ENCODE data around the gene CDH23. TPM values are rescaled to one million over a fixed set of nuclear protein-coding genes. Genes with fewer than 3 reads are reported as not detected.
A peak's percentile ranks its signal among the peaks of the same experiment; 100 is the strongest.

CDH23 gene
- total and polyA plus RNA-seq, 10 donors, result 2.0 to 19.9 (median 11.0) TPM

DNA sequence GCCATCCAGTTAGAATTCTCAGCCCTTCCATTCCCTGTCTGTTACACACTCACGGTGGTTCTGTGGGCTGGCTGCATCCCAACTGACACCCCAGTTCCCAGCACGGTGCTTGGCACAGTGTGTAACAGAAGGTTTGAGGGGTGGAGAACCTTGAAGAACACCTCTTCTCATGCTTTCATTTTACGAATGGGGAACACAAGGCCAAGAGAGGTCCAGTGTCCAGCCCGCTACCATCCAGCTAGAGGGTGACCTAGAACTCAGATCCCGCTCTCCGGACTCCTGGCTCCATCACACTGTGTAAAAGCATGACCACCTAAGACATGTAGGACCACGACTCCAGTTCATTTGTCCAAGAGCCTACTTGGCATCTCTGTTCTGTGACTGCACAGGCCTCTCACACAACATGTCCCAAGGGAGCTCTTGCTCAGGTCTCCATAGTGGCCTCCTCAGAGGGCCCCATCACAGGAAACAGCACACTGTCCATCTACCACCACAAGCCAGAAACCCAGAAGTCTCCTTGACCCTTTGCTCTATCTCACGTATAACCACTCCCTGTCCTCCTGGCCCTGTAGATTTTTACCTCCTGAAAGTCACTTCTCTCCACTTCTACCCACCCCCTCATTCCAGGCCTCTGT lies 2.8 kb upstream of the CDH23 start:
- DNase-seq, result no peak
- no peak overlapping the region for H3K27ac ChIP-seq
- H3K36me3 ChIP-seq, result no peaks in the 10 kb centered on the region
- H3K4me1 ChIP-seq, result peaks cover 7 to 32% (median 18%) of the 10 kb centered on the region in 6 donors
- peaks cover 3 to 85% (median 25%) of the 10 kb centered on the region in 7 donors for H3K27me3 ChIP-seq (replicated peaks in 1 of 7)
- H3K4me3 ChIP-seq, result no peak overlapping the region
- H3K9me3 ChIP-seq, result no peaks in the 10 kb centered on the region
- 78 to 96% (median 91%) methylated on average over 6 to 8 of the region's 8 CpGs for WGBS, 5 donors
- intact Hi-C loops (cut with DNase I; ENCODE audit: low total_unique reads), result loop anchor here (10.0 kb wide), 1 partner anchor 311 kb away; no protein-coding TSS in a partner anchor
- no peak for TF ChIP-seq POLR2AphosphoS5 (IDR thresholded peaks at IDR 0.05)
- TF ChIP-seq CTCF (IDR thresholded peaks at IDR 0.05 in 8 of 11, conservative IDR thresholded peaks at IDR 0.05 in 3 of 11), result no peak
- TF ChIP-seq POLR2A (IDR thresholded peaks at IDR 0.05), result no peak

DNA sequence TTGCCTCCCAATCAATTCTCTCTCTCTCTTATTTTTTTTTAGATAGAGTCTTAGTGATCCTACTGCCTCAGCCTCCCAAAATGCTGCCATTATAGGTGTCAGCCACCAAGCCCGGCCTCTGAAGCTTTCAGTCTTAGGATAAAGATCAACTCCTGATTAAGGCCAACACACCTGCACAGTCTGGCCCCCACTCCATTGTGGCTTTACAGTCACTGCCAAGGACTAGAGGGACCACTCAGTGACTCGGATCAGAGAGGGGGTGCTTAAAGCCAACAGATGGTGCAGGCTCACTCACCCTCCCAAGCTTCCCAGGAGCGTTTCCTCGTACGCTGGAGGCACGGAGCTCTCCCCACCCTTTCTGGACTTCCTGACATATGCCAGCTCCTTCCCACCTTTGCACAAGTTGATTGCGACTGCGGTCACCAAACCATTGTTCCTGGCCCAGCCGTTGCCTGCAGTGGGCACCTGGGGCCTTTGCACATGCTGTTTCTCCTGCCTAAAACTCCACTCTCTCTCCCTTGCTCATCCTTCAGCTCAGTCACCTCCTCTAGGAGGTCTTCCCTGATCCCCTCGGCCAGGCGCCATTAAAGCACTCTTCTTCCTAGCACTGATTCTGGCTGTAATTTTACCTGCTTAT lies 1.7 kb upstream of the CDH23 start:
- WGBS, 5 donors, result 90 to 97% (median 91%) methylated on average over 11 of the region's 11 CpGs
- no peaks in the 10 kb centered on the region for H3K36me3 ChIP-seq
- intact Hi-C loops (cut with DNase I; ENCODE audit: low total_unique reads), result loop anchor here (5.0 to 10.0 kb wide), 2 partner anchors 172 to 310 kb away; no protein-coding TSS in a partner anchor
- DNase-seq, result no peak
- no peaks in the 10 kb centered on the region for H3K9me3 ChIP-seq
- TF ChIP-seq POLR2AphosphoS5 (IDR thresholded peaks at IDR 0.05) (no peak), POLR2A (IDR thresholded peaks at IDR 0.05) (no peak), CTCF (IDR thresholded peaks at IDR 0.05 in 8 of 11, conservative IDR thresholded peaks at IDR 0.05 in 3 of 11) (no peak)
- H3K4me3 ChIP-seq, result no peak overlapping the region
- no peak overlapping the region for H3K27ac ChIP-seq
- H3K27me3 ChIP-seq (replicated peaks in 1 of 7), result peaks cover 3 to 86% (median 28%) of the 10 kb centered on the region in 7 donors
- H3K4me1 ChIP-seq, result peaks cover 7 to 32% (median 18%) of the 10 kb centered on the region in 6 donors

DNA sequence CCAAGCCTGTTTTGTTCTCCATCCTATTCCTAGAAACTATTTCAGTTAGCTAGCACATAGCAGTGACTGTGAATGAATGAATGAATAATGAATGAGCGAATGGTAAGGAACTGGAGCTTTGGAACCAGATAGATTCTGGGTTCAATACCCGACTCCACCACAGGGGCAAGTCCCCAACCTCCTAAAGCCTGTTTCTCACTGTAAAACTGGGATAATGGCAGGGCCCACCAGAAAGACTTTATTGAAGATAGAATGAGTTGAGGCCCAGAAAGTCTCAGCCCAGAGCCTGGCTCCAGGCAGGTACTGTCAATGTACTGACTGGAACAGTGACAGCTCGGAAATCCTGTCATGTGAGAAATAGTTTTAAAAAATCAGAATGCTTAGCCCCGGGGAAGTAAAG lies 1.1 kb upstream of the CDH23 start:
- Histone ChIP-seq H3K9me3 (no peaks in the 10 kb centered on the region), H3K4me1 (peaks cover 7 to 32% (median 18%) of the 10 kb centered on the region in 6 donors), H3K27ac (no peak overlapping the region), H3K36me3 (no peaks in the 10 kb centered on the region), H3K27me3 (replicated peaks in 1 of 7) (peaks cover 3 to 86% (median 28%) of the 10 kb centered on the region in 7 donors), H3K4me3 (peak overlapping the region in 1 of 8 donors; percentile 75)
- DNase-seq, result no peak
- TF ChIP-seq POLR2AphosphoS5 (IDR thresholded peaks at IDR 0.05), result no peak
- no peak for TF ChIP-seq POLR2A (IDR thresholded peaks at IDR 0.05)
- no peak for TF ChIP-seq CTCF (IDR thresholded peaks at IDR 0.05 in 8 of 11, conservative IDR thresholded peaks at IDR 0.05 in 3 of 11)
- intact Hi-C loops (cut with DNase I; ENCODE audit: low total_unique reads), result loop anchor here (5.0 to 10.0 kb wide), 2 partner anchors 172 to 309 kb away; no protein-coding TSS in a partner anchor
- WGBS, 5 donors, result 85 to 96% (median 92%) methylated on average over 4 of the region's 4 CpGs
